SHP77 (cell line): ENCODE measurements around the gene TPP1.

ENCODE experiments used
- DNase-seq, 2 experiments: peaks; one replicate each; lab custom pipeline; 2025; lab: John Stamatoyannopoulos, UW

The TPP1 gene

DNA sequence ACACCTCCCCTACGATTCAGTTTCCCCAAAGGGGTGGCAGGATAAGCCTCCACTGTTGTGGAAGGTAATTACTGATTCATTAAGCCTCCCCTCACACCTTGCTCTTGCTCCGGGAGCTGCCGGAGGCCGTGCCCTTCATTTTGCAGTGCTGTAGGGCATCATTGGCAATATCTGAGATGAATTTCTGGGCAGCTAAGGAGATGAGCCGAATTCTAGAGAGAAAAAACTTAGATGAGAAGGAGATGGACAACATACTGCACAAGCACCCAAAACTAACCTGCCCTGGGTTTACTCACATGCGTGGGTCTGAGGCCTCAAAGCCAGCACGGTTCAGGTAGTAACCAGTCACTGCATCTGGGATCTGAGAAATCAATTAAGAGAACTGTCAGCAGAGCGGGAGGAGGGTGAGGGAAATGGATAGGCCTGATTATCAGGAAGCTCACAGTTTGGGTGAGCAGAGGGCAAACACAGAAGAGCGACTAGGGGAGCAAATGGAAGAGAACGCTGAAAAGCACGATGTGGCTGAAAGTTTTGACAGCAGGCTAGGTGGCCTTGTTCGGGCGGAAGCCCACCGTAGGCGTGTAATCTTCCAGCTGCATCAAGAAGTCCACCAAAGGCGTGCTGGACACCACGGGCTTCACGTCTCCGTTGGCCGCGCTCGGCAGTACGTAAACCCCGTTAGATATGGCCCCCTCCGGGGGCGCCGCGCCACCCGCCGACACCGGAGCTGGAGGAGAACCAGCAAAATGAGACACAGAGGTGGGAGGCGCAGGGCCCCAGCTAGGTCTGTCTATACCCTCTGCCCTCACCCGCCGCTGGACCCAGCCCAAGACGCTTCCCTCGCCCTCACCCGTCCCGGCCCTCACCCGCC lies 7.9 kb downstream of the TPP1 start:
- DNase-seq, result no peak

DNA sequence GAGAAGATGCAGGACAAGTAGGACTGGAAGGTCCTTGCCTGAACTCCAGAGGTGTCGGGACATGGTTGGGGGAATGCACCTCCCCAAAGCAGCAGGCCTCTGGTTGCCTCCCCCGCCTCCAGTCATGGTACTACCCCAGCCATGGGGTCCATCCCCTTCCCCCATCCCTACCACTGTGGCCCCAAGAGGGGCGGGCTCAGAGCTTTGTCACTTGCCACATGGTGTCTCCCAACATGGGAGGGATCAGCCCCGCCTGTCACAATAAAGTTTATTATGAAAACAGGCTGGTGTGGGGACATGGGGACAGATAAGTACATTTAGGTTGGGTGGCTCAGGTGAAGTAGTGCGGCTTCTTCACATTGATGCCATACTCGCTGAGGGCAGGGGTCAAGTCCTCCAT lies 8.6 kb downstream of the TPP1 start:
- DNase-seq, result no peak

DNA sequence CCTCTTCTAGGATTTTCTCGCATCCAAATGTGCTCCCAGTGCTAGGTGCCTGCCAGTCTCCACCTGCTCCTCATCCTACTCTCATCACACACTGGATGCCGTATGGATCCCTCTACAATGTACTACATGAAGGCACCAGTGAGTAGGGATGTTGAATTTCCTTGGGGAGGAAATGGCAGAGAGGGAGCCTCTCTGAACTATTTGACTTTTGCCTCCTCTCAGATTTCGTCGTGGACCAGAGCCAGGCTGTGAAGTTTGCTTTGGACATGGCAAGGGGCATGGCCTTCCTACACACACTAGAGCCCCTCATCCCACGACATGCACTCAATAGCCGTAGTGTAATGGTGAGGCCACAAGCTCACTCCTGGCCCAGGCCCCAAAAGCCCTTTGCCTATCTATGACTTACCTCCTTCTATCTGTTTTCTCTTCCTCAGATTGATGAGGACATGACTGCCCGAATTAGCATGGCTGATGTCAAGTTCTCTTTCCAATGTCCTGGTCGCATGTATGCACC lies 9.7 kb downstream of the TPP1 start:
- no peak for DNase-seq

DNA sequence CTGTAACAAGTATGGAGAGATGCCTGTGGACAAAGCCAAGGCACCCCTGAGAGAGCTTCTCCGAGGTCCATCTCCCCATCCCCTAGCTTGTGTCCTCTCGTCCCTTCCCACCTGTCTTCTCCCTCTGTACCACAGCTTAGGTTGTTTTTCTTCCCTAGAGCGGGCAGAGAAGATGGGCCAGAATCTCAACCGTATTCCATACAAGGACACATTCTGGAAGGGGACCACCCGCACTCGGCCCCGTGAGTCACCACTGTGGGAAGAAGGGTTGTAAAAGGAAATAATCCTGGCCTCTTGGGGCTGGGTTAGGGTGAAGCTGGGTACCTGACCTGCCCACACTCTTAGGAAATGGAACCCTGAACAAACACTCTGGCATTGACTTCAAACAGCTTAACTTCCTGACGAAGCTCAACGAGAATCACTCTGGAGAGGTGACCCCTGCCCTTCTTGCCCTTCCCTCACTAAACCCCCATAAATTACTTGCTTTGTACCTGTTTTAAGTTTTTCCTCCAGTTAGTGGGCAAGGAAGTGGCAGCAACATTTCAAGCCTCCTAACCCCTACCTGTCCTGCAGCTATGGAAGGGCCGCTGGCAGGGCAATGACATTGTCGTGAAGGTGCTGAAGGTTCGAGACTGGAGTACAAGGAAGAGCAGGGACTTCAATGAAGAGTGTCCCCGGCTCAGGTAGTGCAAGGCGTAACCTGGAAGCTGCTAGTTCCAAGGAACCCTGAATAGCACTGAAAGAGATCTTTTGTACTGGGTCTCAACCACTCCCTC lies 10.3 kb downstream of the TPP1 start:
- no peak for DNase-seq

DNA sequence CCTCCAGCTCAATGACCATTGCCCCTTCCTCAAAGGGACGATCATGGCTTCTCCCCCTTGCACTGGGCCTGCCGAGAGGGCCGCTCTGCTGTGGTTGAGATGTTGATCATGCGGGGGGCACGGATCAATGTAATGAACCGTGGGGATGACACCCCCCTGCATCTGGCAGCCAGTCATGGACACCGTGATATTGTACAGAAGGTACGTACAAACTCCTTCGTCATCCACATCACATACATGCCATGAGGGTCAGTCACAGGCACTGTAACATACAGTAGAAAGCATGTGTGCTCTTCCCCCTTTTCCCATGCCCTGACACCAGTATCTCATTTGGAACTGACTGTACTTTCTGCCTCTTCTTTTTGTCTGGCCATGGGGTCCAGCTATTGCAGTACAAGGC lies 11.2 kb downstream of the TPP1 start:
- DNase-seq, result no peak

DNA sequence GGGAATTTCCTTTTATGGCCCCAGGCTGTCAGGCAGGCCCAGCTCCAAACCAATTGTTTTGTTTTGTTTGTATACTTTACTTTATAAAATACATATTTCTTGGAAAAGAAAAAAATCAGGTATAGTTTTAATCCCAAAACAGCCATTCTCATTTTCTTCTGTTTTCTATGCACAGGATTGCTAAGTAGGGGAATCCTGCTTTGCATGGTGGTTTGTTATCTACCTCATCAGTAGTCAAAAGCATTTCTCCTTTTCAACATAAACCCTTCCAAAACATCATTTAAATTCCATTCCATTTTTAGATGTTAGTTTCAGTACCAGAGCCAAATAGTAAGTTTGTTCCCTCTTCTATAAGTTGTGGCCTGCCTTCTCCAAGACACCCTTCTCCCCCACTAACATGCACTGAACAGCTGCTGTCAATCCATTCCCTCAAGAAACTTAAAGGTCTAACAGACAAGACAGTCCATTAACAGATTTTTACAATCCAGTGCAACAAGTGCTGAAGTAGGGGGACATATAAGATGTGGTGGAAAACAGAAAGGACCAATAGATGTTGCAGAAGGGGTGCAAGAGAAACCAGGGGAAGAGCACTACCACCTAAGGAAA lies 11.9 kb downstream of the TPP1 start:
- no peak for DNase-seq

DNA sequence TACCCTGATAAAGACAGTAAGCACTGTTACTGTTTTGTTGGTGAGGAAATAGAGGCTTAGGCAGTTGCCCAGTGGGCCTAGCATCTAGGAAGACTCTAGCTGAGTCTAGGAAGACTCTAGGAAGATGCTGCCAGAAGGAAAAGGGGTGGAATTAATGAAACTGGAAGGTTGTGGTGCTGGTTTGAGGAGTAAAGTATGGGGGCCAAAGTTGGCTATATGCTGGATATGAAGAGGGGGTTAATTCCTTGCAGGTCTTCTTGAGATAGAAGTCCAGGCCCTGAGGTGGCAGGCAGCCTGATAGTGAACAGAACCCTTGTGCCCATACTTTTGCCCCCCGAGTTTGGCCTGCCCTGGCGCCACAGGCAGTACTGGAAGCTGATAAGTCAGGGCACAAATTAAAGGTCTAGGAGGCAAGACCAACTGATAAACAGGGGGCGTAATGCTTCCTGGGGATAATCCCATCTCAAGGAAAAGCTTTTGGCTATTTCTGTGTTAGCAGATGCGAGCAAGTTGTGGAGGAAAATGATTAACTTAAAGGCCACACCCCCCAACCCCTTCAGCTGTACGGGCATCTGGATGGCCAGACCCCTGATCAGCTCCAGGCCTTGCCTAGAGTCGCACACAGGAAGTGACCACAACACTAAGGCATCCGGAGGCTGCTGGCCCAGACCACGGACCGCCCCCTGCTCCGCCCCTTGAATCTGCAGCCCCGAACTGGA lies 12.6 kb downstream of the TPP1 start:
- peak; percentile 26 to 34 for DNase-seq

DNA sequence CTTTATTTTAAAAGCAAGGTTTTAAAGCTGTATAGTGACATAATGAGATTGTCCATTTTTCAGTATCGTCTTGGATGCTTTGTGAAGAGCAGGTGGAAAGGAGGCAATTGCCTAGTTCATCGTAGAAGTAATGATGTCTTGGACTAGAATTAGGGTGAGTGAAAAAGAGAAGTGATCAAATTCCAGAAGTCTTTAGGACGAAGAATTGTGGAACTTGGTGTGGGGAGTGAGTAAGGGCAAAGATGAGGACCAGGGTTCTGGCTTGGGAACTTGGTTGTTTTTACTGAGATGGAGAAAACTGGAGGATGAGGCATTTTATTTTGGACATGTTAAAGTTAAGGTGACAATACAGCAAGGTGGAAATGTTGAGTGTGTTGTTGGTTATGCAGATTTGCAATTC lies 14.4 kb downstream of the TPP1 start:
- no peak for DNase-seq

DNA sequence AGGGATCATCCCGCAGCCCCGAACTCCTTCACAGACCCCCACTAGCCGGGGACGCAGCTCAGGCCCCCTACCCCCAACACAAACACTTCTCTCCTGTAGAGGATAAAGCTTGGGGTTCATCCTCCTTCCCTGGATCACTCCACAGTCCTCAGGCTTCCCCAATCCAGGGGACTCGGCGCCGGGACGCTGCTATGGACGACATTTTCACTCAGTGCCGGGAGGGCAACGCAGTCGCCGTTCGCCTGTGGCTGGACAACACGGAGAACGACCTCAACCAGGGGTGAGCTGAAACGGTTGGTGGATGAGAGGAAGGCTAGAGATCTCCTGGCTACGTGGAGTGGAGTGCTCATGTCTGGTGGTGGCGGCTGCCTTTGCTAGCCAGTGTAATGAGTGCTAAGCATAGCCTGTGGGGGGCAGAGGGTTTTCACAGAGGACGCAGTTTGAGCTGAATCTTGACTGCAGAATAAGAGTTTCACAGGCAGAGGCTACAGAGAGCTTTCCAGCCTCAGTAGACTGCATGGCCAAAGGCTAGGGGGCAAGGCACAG lies 15.1 kb downstream of the TPP1 start:
- no peak for DNase-seq

DNA sequence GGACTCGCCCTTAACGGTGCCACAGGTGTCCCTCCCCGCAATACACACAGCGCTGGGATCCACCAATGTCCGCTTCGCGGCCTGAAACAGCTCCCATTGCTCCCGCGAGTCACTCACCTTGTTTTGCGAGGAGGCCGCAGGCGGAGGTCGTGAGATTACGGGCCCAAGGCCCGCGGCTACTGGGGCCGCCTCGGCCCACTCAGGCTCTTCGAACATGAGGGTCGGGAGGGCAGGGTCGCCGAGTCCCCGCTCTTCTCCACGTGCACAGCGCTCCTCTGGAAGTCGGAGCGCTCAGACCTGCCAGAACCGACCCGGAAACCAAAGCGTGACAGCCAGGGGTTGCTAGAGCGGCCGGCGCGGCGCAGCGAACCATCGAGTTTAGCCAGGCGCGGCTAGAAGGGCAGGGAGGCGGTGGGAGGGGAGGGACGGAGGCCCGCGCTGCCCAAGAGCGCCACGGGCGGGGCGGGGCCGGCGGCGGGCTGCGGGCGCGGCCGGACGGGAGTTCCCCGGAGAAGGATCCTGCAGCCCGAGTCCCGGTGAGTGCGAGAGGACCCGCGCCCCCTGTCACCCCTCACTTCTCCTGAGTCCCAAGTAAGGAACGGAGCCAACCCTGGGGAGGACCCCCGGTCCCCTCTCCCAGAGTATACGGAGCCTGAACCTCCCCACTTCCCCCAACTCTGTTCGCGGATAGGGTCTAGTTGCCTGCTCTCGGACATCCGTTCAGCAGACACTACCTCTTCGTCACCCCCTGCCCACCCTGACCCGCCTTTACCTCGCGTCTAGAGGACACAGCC lies 15.7 kb downstream of the TPP1 start, which contains the start of the genes ILK and RRP8:
Gene ILK, plus strand, starts transcription at position 488 of the 794 bp plus-strand sequence. CDS start 498 bp downstream, outside the sequence.
Gene RRP8, minus strand, starts transcription at position 330 of the 794 bp plus-strand sequence. Its CDS starts 114 bp downstream, at position 216.
- DNase-seq, result peak; percentile 62 to 65

DNA sequence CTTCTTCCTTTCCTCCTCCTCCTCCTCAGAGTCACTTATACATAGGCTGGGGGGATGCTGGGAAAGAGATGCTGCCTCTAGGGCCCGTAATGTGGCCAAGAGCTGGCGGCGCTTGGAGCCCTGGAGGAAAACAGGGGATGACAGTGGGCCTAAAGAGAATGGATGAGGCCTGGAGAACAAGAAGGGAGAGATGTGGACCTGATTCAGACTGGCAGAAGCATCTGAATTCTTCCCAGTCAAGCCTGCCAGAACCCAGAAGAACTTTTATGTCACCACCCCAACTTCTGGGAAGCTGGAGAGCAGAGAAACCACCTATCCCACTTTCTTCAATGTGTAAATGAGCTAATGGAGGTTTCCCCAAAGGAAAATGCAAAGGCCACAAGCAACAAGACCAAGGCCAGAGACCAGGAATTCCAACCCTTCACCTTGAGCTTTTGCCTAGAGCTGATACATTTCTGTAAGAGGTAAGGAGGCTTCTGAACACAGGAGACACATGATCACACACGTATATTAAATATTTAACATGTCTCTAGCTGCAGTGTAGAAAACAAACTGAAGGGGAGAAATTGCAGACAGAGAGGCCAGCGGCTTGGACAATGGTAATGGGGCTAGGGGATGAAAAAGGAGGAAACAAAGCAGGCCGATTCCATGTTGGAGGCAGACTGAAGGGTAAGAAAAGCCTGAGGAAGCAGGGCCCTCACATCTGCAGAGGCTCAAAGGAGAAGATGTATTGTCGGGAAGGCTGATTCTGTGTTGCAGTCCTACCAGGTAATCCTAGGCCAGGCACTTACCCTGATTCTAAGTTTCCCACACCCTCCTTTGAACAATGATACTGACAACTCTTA lies 16.9 kb downstream of the TPP1 start:
- no peak for DNase-seq

DNA sequence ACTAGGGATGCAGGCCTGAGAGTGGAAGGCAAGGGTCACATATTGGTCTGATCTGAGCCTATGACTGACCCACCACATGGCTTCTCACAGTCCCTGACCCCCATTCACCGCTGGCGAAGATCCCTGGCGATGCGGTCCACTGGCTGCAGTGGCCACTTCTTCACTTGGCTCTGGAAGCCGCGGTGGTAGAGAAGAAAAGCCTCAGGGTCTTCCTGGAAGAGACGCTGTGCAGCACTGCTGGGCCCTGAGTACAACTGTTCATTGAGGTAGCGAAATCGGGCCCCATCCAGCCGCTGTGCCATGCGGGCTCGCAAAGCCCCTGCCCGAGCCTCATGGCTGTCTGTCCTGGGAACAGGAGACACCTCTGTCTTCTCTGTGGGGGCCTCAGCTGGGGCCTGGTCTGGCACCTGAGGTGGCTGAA lies 18.2 kb downstream of the TPP1 start:
- DNase-seq, result no peak

DNA sequence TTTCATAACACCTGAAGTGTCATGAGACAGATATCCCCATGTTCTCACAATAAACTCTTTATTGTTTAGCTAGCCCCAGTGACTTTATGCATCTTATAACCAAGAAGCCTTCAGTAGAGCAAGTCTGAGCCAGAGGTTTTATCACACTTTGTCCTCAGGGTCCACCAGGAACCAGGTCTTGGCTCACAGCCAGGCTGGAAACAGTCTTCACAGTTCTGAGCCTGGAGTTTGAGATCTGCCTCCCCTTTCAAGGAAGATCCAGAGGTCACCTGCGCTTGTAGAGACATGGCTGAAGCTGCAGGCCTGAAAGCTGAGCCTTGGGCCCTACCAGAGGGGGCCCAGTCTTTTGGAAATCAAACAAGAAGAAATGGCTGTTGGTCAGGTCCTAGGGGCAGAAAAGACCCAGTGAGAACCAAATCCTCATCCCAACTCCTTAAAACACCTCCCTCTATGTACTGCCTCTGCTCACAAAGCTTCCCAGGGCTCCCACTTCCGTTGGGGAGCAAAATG lies 19.3 kb downstream of the TPP1 start:
- no peak for DNase-seq

DNA sequence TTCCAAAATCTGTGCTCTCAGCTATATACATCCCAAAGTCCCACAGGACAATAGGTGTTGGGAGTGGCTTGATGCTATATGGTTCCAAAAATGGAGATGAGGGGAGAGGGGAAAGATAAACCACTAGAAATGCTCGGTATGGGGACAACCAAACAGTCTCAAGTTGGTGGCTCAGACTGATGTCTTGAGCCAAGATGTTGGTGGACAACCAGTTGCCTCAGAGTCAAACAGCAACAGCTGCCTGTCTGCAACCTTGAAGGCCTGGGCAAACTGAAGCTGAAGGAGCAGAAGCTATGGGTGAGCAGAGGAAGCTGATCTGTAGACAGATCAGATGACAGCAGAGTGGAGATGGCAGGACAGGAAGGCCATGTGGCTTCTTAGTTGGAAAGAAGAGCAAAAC lies 19.8 kb downstream of the TPP1 start:
- no peak for DNase-seq

DNA sequence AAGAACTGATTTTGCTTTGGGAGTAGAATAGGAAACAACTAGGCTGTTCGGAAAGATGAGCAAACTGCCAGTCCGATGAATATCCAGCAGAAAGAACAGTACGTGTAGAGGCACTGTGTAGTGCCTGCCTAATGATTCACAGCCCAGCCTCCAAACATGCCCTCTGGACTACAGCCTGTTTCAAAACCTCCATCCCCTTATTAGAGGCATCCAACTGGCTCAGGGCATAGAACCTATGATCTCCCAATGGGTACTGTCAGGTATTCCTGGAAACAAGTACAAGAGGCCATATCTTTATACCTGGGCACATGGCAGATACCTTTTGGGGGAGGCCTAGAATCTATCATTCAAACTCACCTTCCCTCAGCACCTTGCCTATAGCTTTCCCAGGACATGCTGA lies 20.7 kb downstream of the TPP1 start:
- DNase-seq, result no peak

DNA sequence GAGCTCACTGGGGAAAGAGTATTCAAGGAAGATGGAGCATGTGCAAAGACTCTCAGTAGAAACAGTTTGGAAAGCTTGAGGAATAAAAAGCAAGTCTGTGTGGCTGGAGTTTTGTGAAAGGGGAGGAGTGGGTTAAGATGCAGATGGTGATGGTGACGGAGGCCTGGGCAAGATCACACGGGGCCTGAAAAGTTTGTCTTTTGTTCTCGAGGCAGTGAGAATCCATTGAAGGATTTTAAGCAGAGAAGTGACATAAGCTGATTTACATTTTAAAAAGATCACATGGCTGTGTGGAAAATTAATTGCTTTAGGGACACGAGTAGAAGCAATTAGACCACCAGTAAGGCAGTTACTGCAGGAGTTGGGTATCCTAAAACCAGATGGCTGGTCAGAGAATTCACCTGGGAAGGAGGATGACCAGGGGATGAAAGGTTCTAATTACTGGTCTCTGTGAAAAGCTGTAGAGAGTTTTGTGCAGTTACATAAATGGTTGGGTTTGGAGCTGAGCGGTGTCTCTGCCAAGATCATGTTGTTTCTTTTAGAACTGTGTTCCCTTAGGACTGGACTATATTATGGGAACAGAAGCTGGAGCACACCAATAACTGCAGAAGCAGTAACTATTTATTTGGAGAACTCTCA lies 22.9 kb downstream of the TPP1 start:
- DNase-seq, result no peak

DNA sequence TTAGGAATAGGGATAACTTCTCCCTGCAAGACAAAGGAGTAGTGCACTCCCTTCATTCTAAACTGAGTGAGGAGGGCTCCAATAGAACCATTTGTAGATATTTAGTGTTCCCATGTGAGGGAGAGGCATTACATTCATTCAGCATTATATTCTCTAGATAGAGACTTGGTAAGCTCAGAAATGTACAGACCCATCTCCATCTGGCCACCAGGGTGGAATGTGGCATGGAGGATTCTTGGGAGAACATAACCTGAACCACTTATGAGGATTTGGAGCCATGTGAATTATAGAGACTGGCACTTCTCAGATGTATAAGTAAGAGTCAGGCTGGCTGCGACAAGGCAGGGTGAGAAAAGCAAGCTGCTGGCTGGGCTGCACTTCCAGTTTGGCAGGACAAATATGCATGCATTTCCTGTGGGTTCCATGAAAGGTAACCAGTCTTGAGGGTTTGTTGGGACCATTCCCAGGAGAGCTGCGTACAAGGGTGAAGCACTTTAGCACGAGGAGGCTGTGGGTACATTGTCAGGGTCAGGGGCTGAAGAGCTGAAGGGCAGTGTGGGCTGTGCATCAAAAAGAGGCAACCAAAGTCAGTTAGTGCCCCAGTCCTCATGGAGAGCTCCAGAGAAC lies 25.0 kb downstream of the TPP1 start:
- DNase-seq, result no peak

DNA sequence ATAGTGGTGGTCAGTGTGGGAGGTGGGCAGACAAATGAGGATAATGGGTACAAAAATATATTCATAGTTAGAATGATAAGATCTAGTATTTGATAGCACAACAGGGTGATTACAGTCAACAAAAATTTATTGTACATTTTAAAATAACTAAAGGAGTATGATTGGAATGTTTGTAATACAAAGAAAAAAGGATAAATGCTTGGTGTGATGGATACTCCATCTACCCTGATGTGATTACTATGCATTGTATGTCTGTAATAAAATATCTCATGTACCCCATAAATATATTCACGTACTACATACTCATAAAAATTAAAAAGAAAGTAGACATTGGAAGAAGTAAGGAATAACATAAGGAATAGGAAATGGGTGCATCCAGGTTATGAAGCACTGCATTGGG lies 31.2 kb downstream of the TPP1 start:
- no peak for DNase-seq
